PC-3 (cell line): Measurements from ENCODE around the gene CASK. TPM values are rescaled to one million over a fixed set of nuclear protein-coding genes. Genes with fewer than 3 reads are reported as not detected.

ENCODE experiments used
- ATAC-seq: fragments of 200-7000 bp; cut with Tn5 transposase; 2 replicates; pipeline ENCODE4 v1.9.1; 2020; ENCODE audit warnings: mild to moderate bottlenecking, moderate library complexity
- BruUV-seq: library from RNA; stranded (reverse); fragments of 400-500 nt; replicated peaks from 2 replicates; lab custom pipeline; 2021; lab: Mats Ljungman, UMichigan
- CTCF ChIA-PET: fragments of 300-600 bp; sonication (Branson Sonifier 250); formaldehyde crosslinking; loops from one replicate; lab custom pipeline; 2022; ENCODE audit warnings: antibody characterized with exemption; lab: Charles Lee
- POLR2A ChIA-PET: fragments of 300-600 bp; sonication (Branson Sonifier 250); formaldehyde crosslinking; loops from one replicate; lab custom pipeline; 2022; ENCODE audit warnings: antibody characterized with exemption; ENCODE audit not compliant: unreplicated experiment; lab: Charles Lee
- DNase-seq: peaks from one replicate; pipeline ENCODE4 v3.0.0-alpha.2; 2015
- H2AFZ ChIP-seq: fragments of 300-600 bp; sonication (generic); 2 replicates; pipeline ENCODE4 v1.6.0; 2016; ENCODE audit warnings: antibody characterized with exemption, low read length
- H3F3A ChIP-seq: fragments of 300-600 bp; sonication (generic); one replicate; pipeline ENCODE4 v1.6.0; 2017; ENCODE audit warnings: antibody characterized with exemption, low read length, control low read depth, mild to moderate bottlenecking; ENCODE audit not compliant: unreplicated experiment
- H3K27ac ChIP-seq: fragments of 300-600 bp; sonication (generic); 2 replicates; pipeline ENCODE4 v1.5.1; 2016; ENCODE audit warnings: mild to moderate bottlenecking, low read length
- H3K27me3 ChIP-seq: fragments of 300-600 bp; sonication (generic); 2 replicates; pipeline ENCODE4 v1.6.1; 2016; ENCODE audit warnings: low read length, mixed read lengths
- H3K36me3 ChIP-seq: fragments of 300-600 bp; sonication (generic); 2 replicates; pipeline ENCODE4 v1.6.1; 2016; ENCODE audit warnings: low read depth, mixed run types, low read length, mixed read lengths
- H3K4me1 ChIP-seq: fragments of 300-600 bp; sonication (generic); 2 replicates; pipeline ENCODE4 v1.5.1; 2016; ENCODE audit warnings: low read length; ENCODE audit not compliant: insufficient read depth
- H3K4me2 ChIP-seq: fragments of 300-600 bp; sonication (generic); 2 replicates; pipeline ENCODE4 v1.6.0; 2016; ENCODE audit warnings: low read length
- H3K4me3 ChIP-seq: fragments of 300-600 bp; sonication (generic); 2 replicates; pipeline ENCODE4 v1.5.1; 2016; ENCODE audit warnings: mild to moderate bottlenecking, low read length, mixed read lengths
- H3K79me2 ChIP-seq: fragments of 300-600 bp; sonication (generic); 2 replicates; pipeline ENCODE4 v1.6.1; 2017; ENCODE audit warnings: low read length, mixed read lengths
- H3K9ac ChIP-seq: fragments of 300-600 bp; sonication (generic); 2 replicates; pipeline ENCODE4 v1.6.0; 2016; ENCODE audit warnings: mild to moderate bottlenecking, low read length
- H3K9me2 ChIP-seq: fragments of 300-600 bp; sonication (generic); replicated peaks from 2 replicates; pipeline ENCODE4 v1.6.1; 2016; ENCODE audit warnings: mixed run types, low read length, mixed read lengths
- H3K9me3 ChIP-seq: fragments of 300-600 bp; sonication (generic); 2 replicates; pipeline ENCODE4 v1.6.1; 2016; ENCODE audit warnings: low read length, mixed read lengths
- H4K20me1 ChIP-seq: fragments of 300-600 bp; sonication (generic); 2 replicates; pipeline ENCODE4 v1.6.1; 2016; ENCODE audit warnings: low read length, mixed read lengths
- EZH2 ChIP-seq: fragments of 300-600 bp; sonication (generic); IDR thresholded peaks from one replicate; pipeline ENCODE4 v1.6.1; 2017; ENCODE audit warnings: antibody characterized with exemption, mild to moderate bottlenecking, low read length; ENCODE audit not compliant: unreplicated experiment
- EZH2phosphoT487 ChIP-seq: fragments of 300-600 bp; sonication (generic); IDR thresholded peaks from 2 replicates; pipeline ENCODE4 v1.6.1; 2018; ENCODE audit warnings: mild to moderate bottlenecking, antibody characterized with exemption, low read length, borderline replicate concordance
- intact Hi-C: fragments of 100-400 bp; cut with micrococcal nuclease; formaldehyde crosslinking; loops from 2 replicates; pipeline ENCODE4 v1.9.0; 2023
- total RNA-seq: library from RNA; depleted of rRNA; stranded (reverse); fragments of >200 nt; gene quantifications from 2 replicates; pipeline ENCODE4 v1.2.3, GENCODE V29; 2014
- TF ChIP-seq, protein P1 (sequence below): fragments of 300-600 bp; sonication (generic); conservative IDR thresholded peaks from 2 replicates; pipeline ENCODE4 v1.5.1; 2017; ENCODE audit warnings: antibody characterized with exemption, low read depth, mild to moderate bottlenecking, low read length

Gene CASK
- total RNA-seq, 1 experiment from 2014 or later: 21.4 TPM

DNA sequence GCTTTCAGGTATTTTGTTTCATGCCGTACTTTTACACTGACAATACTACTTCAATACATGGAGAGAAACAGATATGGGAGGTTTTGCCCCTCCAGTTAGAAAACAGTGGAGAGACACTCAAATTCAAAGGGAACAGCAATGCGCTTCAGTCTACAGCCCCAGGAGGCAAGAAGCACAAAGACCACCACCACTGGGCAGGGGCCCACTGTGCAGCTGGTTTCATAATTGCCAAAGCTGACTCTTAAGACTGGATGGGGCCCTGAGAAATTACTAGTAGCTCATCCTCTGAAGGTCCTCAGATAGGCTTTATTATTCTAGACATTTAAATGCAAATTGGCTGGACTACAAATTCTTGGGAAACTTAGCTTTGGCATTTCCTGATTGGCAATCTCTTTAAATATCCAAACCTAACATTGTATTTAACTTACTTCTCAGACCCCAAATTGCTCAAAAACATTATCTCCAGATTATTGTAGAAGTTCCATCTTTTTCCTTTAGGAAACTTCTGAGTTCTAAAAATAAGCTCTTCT is 320.5 kb downstream of the CASK start:
- Histone ChIP-seq H2AFZ (no peak overlapping the region), H3K27me3 (no peaks in the 10 kb centered on the region), H3K9ac (no peak overlapping the region), H3K9me3 (no peaks in the 10 kb centered on the region), H3K4me3 (no peak overlapping the region), H3K4me1 (no peaks in the 10 kb centered on the region), H3K79me2 (no peaks in the 10 kb centered on the region), H3K27ac (no peak overlapping the region), H4K20me1 (no peaks in the 10 kb centered on the region), H3F3A (no peaks in the 10 kb centered on the region), H3K9me2 (no peaks in the 10 kb centered on the region), H3K4me2 (no peak overlapping the region), H3K36me3 (no peaks in the 10 kb centered on the region)
- no peak for TF ChIP-seq EZH2phosphoT487
- POLR2A ChIA-PET: no interaction called here
- BruUV-seq: no TSS peak
- DNase-seq: no peak
- intact Hi-C loops: no loop called here
- CTCF ChIA-PET: no interaction called here
- no peak for ATAC-seq

DNA sequence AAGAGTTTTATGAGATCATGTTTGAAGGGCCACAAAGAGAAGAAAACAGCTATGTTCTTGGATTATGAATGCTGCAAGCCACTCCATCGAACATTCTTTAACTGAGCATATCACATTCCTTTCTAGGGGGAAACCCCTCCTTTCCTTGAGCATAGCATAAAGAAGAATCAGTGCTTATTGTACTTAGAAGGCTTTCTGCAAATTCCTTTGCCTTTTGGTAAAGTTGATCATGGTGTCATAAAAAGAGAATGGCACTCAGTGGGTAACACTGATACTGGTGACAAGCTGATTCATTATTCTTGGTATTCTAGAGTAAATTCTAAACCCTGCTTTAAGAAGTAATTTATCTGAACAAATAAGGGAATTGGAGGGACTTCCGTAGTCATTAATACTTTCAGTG is 323.1 kb downstream of the CASK start:
- POLR2A ChIA-PET: no interaction called here
- no peaks in the 10 kb centered on the region for H3K4me1 ChIP-seq
- H3K9me3 ChIP-seq: no peaks in the 10 kb centered on the region
- H3K9ac ChIP-seq: no peak overlapping the region
- no peaks in the 10 kb centered on the region for H3F3A ChIP-seq
- no peak overlapping the region for H3K4me3 ChIP-seq
- H3K79me2 ChIP-seq: no peaks in the 10 kb centered on the region
- no peaks in the 10 kb centered on the region for H3K9me2 ChIP-seq
- no peaks in the 10 kb centered on the region for H4K20me1 ChIP-seq
- H3K4me2 ChIP-seq: no peak overlapping the region
- ATAC-seq: no peak
- intact Hi-C loops: no loop called here
- TF ChIP-seq EZH2 (no peak), EZH2phosphoT487 (no peak)
- TF ChIP-seq, protein P1, sequence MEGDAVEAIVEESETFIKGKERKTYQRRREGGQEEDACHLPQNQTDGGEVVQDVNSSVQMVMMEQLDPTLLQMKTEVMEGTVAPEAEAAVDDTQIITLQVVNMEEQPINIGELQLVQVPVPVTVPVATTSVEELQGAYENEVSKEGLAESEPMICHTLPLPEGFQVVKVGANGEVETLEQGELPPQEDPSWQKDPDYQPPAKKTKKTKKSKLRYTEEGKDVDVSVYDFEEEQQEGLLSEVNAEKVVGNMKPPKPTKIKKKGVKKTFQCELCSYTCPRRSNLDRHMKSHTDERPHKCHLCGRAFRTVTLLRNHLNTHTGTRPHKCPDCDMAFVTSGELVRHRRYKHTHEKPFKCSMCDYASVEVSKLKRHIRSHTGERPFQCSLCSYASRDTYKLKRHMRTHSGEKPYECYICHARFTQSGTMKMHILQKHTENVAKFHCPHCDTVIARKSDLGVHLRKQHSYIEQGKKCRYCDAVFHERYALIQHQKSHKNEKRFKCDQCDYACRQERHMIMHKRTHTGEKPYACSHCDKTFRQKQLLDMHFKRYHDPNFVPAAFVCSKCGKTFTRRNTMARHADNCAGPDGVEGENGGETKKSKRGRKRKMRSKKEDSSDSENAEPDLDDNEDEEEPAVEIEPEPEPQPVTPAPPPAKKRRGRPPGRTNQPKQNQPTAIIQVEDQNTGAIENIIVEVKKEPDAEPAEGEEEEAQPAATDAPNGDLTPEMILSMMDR: no peak
- H2AFZ ChIP-seq: no peak overlapping the region
- H3K36me3 ChIP-seq: no peaks in the 10 kb centered on the region
- BruUV-seq: no TSS peak
- H3K27me3 ChIP-seq: no peaks in the 10 kb centered on the region
- no peak for DNase-seq
- H3K27ac ChIP-seq: no peak overlapping the region
- CTCF ChIA-PET: no interaction called here

DNA sequence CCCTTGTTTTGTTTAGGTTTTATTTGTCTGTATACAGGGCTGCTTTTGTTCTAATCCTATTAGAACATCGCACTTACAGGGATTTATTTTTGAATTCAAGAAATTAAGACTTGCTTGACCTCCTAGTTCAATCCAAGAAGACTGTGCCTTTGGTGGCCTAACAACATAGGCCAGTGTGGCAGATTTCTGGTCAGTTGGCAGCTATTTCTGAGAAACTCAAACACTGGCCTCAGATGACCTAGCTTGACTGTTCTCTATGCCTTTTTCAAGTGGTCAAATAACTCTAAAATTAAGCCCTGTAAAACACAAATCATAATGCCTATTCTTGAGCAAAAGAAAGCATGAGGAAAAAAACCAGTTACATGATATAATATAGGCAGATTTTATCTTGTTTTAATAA is 323.8 kb downstream of the CASK start:
- POLR2A ChIA-PET: no interaction called here
- no TSS peak for BruUV-seq
- intact Hi-C loops: no loop called here

More for the DNA sequence above, 323.8 kb downstream of the CASK start:
- Histone ChIP-seq H3K27me3 (no peaks in the 10 kb centered on the region), H3K9me3 (no peaks in the 10 kb centered on the region), H4K20me1 (no peaks in the 10 kb centered on the region), H3K9ac (no peak overlapping the region), H3K36me3 (no peaks in the 10 kb centered on the region), H3K4me1 (no peaks in the 10 kb centered on the region), H3F3A (no peaks in the 10 kb centered on the region), H3K4me2 (no peak overlapping the region), H3K79me2 (no peaks in the 10 kb centered on the region), H2AFZ (no peak overlapping the region), H3K9me2 (no peaks in the 10 kb centered on the region), H3K27ac (no peak overlapping the region), H3K4me3 (no peak overlapping the region)
- ATAC-seq (no peak), DNase-seq (no peak)
- TF ChIP-seq EZH2phosphoT487 (no peak), EZH2 (no peak)
- TF ChIP-seq, protein P1: no peak
- CTCF ChIA-PET: no interaction called here
